ENCODE results near the gene NUCKS1.
"Not testable (repeated sequence)": the region's sequence is repeated elsewhere in the genome, so short reads cannot be mapped to it uniquely, and the experiment has no call there.

The NUCKS1 gene

DNA sequence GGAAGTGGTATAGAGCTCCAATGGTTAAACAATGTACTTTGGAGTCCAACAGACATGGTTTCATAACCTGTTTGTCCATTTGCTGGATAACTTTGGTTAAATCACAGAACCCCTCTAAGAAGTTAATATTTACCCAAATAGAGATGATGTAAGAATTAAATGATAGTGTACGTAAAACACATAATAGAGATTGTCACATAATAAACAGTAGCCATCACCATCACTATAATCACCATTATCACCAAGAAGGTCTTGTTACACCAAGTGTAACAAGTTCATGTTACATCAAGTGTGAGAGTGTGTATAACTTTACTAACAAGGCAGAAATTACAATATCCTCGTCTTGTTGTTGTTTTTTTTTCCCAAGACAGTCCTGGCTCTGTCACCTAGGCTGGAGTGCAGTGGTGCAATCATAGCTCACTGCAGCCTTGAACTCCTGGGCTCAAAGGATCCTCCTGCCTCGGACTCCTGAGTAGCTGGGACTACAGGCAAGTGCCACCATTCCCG, 23.3 kb downstream of the NUCKS1 start:
- DNase-seq = no peak

GRCh38 chr1:205725514-205725913, 24.5 kb downstream of the NUCKS1 start:
- DNase-seq = no peak

GRCh38 chr1:205720740-205721139, 29.2 kb downstream of the NUCKS1 start:
- DNase-seq = not testable (repeated sequence)

GRCh38 chr1:205719762-205720161, 30.2 kb downstream of the NUCKS1 start:
- DNase-seq = no peak

DNA sequence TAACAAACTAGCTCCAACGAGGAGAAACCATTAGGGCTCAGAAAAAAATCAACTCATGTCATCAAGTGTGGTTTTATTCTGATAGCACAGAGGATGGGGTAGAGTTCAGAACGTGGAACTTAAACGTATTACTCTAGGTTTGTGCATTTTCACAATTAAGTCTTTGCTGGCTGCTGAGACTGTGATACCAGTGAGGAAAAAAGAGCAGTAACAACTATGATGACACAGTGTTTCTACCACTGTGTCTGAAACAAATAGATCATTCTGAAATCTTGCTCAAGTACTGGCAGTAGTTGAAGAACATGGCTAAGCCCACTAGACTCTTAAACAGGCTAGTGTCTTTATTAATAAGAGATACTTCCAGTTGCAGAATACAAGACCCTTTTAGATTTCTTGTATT, 31.0 kb downstream of the NUCKS1 start:
- no peak for DNase-seq

GRCh38 chr1:205716371-205717132, 33.4 kb downstream of the NUCKS1 start:
- DNase-seq = no peak

DNA sequence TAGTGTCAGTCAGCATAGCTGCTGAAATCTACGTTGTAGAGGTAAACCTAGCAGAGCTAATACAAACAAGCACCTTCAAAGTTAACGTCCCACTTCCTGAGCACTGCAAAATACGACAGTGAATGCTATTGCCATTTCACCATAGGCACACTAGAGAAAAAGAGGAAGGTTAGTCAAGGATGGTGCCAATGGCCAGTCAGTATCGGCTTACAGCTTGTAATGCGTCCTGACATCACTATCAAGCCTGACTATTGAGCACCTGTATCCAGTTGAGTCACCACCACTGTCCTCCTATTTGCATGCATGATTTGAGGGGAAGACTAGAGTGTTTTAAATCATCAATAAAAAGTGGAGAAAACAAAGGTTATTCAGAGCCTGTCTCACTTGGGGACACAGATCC, 34.4 kb downstream of the NUCKS1 start:
- DNase-seq = no peak

DNA sequence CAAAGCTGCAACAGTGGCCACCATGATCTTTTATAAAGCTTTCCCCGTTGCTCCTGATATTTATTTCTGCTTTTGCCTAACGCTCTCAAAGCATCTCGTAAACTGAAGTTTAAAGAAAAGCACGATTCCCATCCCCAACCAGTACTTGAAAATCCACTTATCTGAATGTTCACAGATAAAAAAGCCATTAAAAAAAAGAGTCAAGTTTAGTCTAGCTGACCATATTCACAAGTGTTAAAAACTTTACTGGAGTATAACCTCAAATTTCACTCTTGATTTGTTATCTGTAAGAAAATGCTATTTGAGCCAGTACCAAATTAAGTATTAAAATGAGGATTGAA, 35.1 kb downstream of the NUCKS1 start:
- no peak for DNase-seq

DNA sequence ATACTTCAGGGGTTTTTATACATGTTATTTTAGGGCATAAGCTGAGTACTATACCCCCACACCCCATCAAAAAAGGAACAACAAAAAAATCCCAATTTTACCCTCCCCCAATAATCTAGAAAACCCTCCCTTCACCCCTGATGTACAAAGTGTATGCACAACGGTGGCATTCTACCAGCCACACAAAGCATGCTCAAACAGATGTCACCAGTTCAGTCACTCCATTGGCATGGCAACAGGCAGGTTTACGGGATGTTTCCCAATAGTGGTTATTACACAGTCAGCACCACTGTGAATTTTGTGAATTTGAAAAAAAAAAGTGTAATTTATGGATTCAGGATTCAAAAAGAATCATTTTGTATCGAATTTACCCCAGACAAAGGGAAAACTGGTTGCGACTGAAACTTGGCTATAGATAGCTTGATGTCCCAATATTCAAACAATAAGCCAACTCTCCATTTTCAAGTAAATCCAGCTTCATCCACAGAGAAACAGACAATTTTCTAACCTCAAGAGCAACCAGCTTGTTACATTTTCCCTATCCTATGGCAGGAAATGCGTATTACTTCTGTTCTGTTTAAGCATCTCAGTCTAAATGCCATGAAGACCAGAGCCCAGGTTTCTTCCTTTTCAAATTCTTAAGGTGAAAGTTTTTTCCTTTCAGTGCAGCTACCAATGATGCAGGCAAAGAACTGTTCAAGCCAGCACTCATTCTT, 35.6 kb downstream of the NUCKS1 start:
- no peak for DNase-seq

DNA sequence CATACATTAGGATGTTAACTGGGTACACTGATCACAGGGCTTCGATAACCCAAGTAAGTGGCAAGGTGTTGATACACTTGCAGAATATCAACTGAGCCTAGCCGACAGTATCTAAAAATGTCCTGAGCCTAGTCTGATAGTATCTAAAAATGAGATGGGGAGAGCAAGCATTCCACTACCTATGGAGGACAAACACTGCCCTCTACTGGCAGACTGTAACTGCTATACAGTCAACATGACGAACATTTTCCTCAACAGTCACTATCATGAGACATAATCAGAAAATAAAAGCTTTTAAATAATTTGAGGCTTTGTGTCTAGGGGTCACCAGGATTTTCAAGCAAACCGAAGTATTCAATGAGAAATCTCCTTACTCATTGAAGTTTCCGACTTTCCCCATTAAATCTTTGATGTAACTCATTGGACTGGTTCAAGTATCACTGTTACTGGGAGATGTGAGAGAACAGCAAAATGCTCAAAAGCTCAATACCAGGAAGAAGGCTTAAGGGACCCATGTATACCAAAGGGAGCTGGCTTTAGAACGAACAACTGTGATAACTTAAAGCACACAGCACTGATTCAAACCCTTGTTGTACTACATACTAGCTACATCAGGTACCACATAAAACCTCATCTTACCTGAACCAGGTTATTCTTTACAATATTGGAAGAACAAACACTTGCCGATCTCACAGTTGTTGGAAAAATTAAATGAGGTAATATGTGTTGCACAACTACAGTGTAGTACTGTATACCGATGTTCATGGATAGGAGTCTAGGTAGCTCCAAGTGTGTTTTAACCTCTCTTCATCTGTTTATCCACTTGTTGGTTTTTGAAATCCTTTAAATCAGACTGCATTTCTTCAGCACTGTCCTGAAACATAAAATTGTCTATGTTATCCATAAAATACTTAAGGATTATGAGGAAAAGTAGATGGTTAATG, 38.6 kb downstream of the NUCKS1 start:
- DNase-seq = peak; percentile 52

- DNase-seq = no peak
Observed at GRCh38 chr1:205710201-205711062, 39.5 kb downstream of the NUCKS1 start.

DNA sequence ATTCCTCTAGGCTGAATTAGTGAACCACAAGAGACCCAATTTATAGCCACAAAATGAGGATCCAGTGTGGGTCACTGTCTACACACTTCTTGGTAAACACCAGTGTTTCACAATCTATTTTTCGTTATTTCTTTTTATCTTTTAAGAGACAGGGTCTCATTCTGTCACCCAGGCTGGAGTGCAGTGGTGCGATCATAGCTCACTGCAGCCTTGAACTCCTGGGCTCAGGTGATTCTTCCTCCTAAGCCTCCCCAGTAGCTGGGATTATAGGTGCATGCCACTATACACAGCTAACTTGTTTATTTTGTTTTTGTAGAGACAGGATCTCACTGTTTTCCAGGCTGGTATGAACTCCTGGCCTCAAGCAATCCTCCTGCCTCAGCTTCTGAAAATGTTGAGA, 40.3 kb downstream of the NUCKS1 start:
- DNase-seq = no peak

- no peak for DNase-seq
Observed at GRCh38 chr1:205709059-205709398, 41.0 kb downstream of the NUCKS1 start.

DNA sequence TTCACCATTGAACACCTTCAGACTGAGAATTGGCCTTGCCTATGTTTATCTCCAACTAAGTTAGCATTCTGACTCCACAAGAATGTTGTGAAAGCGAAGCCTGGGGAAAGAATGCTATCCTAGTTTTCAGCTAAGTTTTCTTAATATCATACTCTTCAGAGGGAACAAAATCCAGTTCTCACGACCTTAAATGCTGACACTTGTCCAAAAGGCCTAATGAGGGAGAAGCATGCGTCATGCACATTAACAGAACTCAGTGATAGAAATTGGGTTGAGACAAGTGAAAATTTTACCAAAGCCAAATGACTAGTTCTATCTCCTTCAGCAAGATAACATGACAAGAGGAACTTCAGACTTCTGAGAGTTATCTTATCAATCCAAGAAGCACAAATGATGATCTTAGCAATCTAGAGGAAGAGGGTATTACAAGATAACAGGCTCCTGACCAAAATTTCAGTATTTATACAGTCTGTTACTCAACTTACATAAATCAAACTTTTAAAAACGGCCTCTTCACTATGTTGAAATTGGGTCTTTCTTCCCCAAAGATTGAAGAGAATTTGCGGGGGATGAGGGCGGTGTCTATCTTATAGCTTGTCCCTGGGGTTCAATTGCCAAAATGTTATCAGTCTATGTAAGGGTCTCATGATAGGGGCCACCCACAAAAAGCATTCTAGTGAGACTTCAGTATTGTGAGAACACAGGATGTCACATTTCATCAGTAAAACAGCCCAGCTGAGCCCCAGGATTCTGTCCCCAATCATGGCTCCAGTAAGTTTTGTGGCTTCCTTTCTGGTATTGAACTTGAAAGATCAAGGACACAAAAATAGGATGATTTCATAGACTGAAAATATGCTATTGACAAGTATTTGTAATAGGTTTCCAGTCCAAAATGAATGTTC, 43.1 kb downstream of the NUCKS1 start:
- DNase-seq = no peak

DNA sequence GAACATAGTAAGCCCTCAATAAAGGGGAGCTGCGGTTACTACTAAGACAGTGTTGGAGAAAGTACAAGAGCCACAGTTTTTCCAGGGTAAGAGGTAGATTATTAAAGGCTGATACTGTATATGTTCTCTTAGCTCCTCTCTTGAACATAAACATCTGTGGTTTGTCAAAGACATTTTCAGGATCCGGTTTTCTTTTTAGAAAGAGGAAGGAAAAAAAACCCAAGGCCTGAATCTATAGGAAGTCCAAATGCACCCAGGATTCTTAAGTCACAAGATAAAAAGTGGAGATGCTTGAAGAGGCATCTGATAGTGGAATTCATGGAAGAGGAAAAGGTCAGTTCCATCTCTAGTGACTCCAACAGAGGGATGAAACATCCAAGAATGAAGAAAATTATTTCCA, 45.1 kb downstream of the NUCKS1 start:
- no peak for DNase-seq

- no peak for DNase-seq
Observed at GRCh38 chr1:205703072-205703471, 46.9 kb downstream of the NUCKS1 start.

DNA sequence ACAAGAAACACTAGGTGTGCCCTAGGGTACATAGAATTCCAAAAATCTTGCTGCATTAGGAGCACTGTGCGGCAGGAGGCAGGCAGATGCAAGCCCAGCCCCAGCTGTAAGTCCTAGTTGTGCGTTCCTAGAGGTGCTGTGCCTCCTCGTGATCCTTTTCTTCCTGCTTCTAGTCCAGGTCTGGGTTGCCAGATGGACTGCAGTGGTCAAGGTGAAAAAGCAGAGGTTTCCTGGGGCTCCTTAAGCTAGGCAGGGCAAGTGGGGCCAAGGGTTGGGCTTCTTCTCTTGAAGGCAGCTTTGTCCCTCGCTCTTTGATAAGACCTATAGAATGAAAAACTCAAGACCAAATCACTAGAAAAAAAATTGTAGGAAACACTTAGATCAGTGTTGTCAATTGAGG, 48.1 kb downstream of the NUCKS1 start:
- no peak for DNase-seq

GRCh38 chr1:205701420-205701819, 48.6 kb downstream of the NUCKS1 start:
- no peak for DNase-seq

GRCh38 chr1:205700865-205701401, 49.0 kb downstream of the NUCKS1 start:
- DNase-seq = no peak

GRCh38 chr1:205699416-205699815, 50.6 kb downstream of the NUCKS1 start:
- DNase-seq = no peak

DNA sequence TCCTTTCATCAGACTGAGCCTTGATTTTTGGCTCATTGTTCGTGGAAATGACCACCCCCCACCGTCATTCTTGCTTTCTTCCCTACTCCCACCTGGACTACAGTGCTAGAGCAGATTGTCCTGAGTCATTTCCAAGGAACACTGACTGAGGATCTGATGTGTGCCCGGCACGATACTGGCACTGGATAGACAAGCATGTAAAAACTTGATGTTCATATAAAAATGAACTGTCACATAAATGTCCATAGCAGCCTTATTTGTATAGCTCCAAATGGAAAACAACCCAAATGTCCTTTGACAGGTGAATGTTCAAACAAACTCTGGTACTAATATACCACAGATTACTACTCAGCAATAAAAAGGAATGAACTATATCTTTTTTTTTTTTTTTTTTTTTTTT, 51.1 kb downstream of the NUCKS1 start:
- DNase-seq = no peak
